Measurements from ENCODE around the gene SAMD4A. TPM values are rescaled to one million over a fixed set of nuclear protein-coding genes. Genes with fewer than 3 reads are reported as not detected.

The SAMD4A gene
- total RNA-seq, 1 experiment from 2014 or later, result 9.6 TPM

DNA sequence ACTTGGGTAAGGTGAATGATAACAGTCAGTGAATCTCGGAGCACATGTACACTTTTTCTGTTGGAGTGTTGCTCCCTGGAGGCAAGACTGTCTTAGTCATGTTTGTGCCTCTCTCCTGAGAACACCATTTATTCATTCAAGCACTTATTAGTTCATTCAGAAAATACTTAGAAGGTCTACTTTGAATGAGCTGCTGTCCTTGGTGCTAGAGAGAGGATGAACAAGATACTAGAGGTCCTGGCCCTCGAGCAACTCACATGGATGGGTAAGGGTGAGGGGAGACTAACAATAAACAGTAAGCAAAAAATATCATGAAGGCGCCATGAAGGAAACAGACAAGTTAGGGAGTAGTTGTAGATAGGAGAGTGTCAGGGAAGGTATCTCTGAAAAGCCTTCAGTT is 17.1 kb upstream of the SAMD4A start:
- Histone ChIP-seq H2BK12ac (ENCODE audit: insufficient read length, low read depth, low read length) (no peak overlapping the region), H3T11ph (ENCODE audit: low read length) (no peak overlapping the region), H3K27me3 (ENCODE audit: insufficient read depth, low read length) (no peaks in the 10 kb centered on the region), H3K9me3 (ENCODE audit: control insufficient read depth, low read depth, low read length) (no peaks in the 10 kb centered on the region), H3K18ac (ENCODE audit: insufficient read length, low read depth, low read length) (no peak overlapping the region), H3K56ac (ENCODE audit: insufficient read length, low read depth, low read length) (no peak overlapping the region), H4K5ac (ENCODE audit: insufficient read length, low read depth, low read length) (no peak overlapping the region), H3K23me2 (ENCODE audit: insufficient read length, low read depth, low read length, poor library complexity, severe bottlenecking) (no peaks in the 10 kb centered on the region), H2AFZ (ENCODE audit: low read length) (no peak overlapping the region), H2BK120ac (ENCODE audit: low read depth, low read length, poor library complexity, severe bottlenecking) (no peak overlapping the region), H3K4ac (ENCODE audit: low read depth, low read length) (no peak overlapping the region), H2AK5ac (ENCODE audit: insufficient read length, low read length) (no peak overlapping the region), H4K91ac (ENCODE audit: insufficient read length, low read depth, low read length) (no peak overlapping the region), H3K79me1 (ENCODE audit: insufficient read depth, low read depth, low read length, poor library complexity, severe bottlenecking) (no peaks in the 10 kb centered on the region), H2BK20ac (ENCODE audit: low read depth, low read length, poor library complexity, severe bottlenecking) (no peak overlapping the region), H4K20me1 (ENCODE audit: control insufficient read depth, insufficient read depth, insufficient read length) (no peaks in the 10 kb centered on the region), H3K23ac (ENCODE audit: insufficient read length, low read depth, low read length) (no peak overlapping the region), H4K8ac (replicated peaks; ENCODE audit: insufficient read length, low read depth, low read length) (no peak overlapping the region), H3K4me2 (ENCODE audit: insufficient read depth, insufficient read length, low read length) (no peak overlapping the region), H3K79me2 (ENCODE audit: insufficient read depth, low read length) (no peaks in the 10 kb centered on the region), H3K14ac (ENCODE audit: insufficient read depth, low read length) (no peak overlapping the region), H2BK5ac (ENCODE audit: insufficient read length, low read length) (no peak overlapping the region), H2BK15ac (ENCODE audit: low read depth, low read length) (no peak overlapping the region), H3K27ac (ENCODE audit: insufficient read length, low read depth, low read length) (no peak overlapping the region), H3K4me1 (ENCODE audit: insufficient read depth, low read length) (peaks cover 3% of the 10 kb centered on the region; the same call in 1 of the 2 replicates), H3K9ac (ENCODE audit: extremely low read depth, insufficient read length, low read length) (no peak overlapping the region)
- TF ChIP-seq, protein P1, sequence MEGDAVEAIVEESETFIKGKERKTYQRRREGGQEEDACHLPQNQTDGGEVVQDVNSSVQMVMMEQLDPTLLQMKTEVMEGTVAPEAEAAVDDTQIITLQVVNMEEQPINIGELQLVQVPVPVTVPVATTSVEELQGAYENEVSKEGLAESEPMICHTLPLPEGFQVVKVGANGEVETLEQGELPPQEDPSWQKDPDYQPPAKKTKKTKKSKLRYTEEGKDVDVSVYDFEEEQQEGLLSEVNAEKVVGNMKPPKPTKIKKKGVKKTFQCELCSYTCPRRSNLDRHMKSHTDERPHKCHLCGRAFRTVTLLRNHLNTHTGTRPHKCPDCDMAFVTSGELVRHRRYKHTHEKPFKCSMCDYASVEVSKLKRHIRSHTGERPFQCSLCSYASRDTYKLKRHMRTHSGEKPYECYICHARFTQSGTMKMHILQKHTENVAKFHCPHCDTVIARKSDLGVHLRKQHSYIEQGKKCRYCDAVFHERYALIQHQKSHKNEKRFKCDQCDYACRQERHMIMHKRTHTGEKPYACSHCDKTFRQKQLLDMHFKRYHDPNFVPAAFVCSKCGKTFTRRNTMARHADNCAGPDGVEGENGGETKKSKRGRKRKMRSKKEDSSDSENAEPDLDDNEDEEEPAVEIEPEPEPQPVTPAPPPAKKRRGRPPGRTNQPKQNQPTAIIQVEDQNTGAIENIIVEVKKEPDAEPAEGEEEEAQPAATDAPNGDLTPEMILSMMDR (conservative IDR thresholded peaks at IDR 0.05), result no peak
- H3K27me3 Mint-ChIP-seq (ENCODE audit: low read depth), result no peaks in the 10 kb centered on the region
- H3K4me3 Mint-ChIP-seq, result no peak overlapping the region
- no CpG with 5 or more reads among the region's 3 CpGs for WGBS (ENCODE audit: extremely low coverage, insufficient read length, low lambda C conversion rate)
- peaks cover 4 to 5% of the 10 kb centered on the region in 2 experiments for H3K4me1 Mint-ChIP-seq
- no peaks in the 10 kb centered on the region for H3K36me3 Mint-ChIP-seq (ENCODE audit: insufficient read depth in 1 of 3, low read depth in 3 of 3)
- DNase-seq, result no peak
- H3K9me3 Mint-ChIP-seq, result no peaks in the 10 kb centered on the region; a peak in 1 of 5 replicates
- no peak overlapping the region for H3K27ac Mint-ChIP-seq
